Vagina (tissue), 2 donors: ENCODE measurements around the gene GCNT1. TPM values are rescaled to one million over a fixed set of nuclear protein-coding genes. Genes with fewer than 3 reads are reported as not detected.

Source experiments
- DNase-seq, 2 donors: peaks; one replicate each; pipeline ENCODE4 v3.0.0-alpha.2; 2017; ENCODE audit errors: extremely low spot score in 2 of 2
- H3K27ac ChIP-seq: fragments of 200-600 bp; sonication (generic); one replicate; pipeline ENCODE4 v1.5.1; 2019
- H3K27me3 ChIP-seq: fragments of 200-600 bp; sonication (generic); one replicate; pipeline ENCODE4 v1.5.1; 2019
- H3K36me3 ChIP-seq, 2 donors: fragments of 200-600 bp; sonication (generic); one replicate each; pipeline ENCODE4 v1.5.1; 2017 to 2019
- H3K4me1 ChIP-seq: fragments of 200-600 bp; sonication (generic); one replicate; pipeline ENCODE4 v1.5.1; 2019
- H3K4me3 ChIP-seq, 2 donors: fragments of 200-600 bp; sonication (generic); 1 replicate in 1 of 2; 2 replicates in 1 of 2; pipeline ENCODE4 v1.5.1; 2016 to 2019
- H3K9me3 ChIP-seq: fragments of 200-600 bp; sonication (generic); one replicate; pipeline ENCODE4 v1.5.1; 2019
- POLR2A ChIP-seq, 2 donors: fragments of 450-650 bp; IDR thresholded peaks; one replicate each; pipeline ENCODE4 v1.6.1; 2017; ENCODE audit warnings: antibody characterized with exemption in 2 of 2, mild to moderate bottlenecking in 2 of 2, moderate library complexity in 2 of 2
- POLR2AphosphoS5 ChIP-seq, 2 donors: sonication (generic); formaldehyde crosslinking; IDR thresholded peaks; one replicate each; pipeline ENCODE4 v1.9.0; 2017; ENCODE audit warnings: antibody characterized with exemption in 2 of 2, mild to moderate bottlenecking in 2 of 2, low read depth in 1 of 2; ENCODE audit not compliant: insufficient read depth in 1 of 2
- intact Hi-C: fragments of 100-400 bp; cut with DNase I; formaldehyde crosslinking; loops from one replicate; pipeline ENCODE4 v1.15.1; 2023
- total RNA-seq: library from RNA; depleted of rRNA; stranded (reverse); fragments of >200 nt; gene quantifications from one replicate; pipeline ENCODE4 v1.2.3, GENCODE V29; 2016
- TF ChIP-seq, protein P1 (sequence below), 3 experiments: fragments of 450-650 bp in 2 of 3; fragments of 200-600 bp in 1 of 3; sonication (generic) in 1 of 3; IDR thresholded peaks; one replicate each; pipeline ENCODE4 v1.5.1; 2017 to 2019; ENCODE audit warnings: antibody characterized with exemption in 3 of 3, mild to moderate bottlenecking in 2 of 3, moderate library complexity in 2 of 3

GCNT1 gene
- total RNA-seq, 1 donor from 2014 or later: 8.3 TPM

DNA sequence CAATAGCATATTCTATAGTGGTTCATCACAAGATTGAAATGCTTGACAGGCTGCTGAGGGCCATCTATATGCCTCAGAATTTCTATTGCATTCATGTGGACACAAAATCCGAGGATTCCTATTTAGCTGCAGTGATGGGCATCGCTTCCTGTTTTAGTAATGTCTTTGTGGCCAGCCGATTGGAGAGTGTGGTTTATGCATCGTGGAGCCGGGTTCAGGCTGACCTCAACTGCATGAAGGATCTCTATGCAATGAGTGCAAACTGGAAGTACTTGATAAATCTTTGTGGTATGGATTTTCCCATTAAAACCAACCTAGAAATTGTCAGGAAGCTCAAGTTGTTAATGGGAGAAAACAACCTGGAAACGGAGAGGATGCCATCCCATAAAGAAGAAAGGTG, 43.8 kb downstream of the GCNT1 start:
- Histone ChIP-seq H3K27me3 (no peaks in the 10 kb centered on the region), H3K36me3 (peaks cover 0 to 6% of the 10 kb centered on the region in 2 donors), H3K4me1 (no peaks in the 10 kb centered on the region), H3K9me3 (no peaks in the 10 kb centered on the region), H3K27ac (no peak overlapping the region), H3K4me3 (no peak overlapping the region)
- no peak for TF ChIP-seq POLR2A (IDR thresholded peaks at IDR 0.05)
- TF ChIP-seq, protein P1, sequence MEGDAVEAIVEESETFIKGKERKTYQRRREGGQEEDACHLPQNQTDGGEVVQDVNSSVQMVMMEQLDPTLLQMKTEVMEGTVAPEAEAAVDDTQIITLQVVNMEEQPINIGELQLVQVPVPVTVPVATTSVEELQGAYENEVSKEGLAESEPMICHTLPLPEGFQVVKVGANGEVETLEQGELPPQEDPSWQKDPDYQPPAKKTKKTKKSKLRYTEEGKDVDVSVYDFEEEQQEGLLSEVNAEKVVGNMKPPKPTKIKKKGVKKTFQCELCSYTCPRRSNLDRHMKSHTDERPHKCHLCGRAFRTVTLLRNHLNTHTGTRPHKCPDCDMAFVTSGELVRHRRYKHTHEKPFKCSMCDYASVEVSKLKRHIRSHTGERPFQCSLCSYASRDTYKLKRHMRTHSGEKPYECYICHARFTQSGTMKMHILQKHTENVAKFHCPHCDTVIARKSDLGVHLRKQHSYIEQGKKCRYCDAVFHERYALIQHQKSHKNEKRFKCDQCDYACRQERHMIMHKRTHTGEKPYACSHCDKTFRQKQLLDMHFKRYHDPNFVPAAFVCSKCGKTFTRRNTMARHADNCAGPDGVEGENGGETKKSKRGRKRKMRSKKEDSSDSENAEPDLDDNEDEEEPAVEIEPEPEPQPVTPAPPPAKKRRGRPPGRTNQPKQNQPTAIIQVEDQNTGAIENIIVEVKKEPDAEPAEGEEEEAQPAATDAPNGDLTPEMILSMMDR (IDR thresholded peaks at IDR 0.05): no peak
- no peak for TF ChIP-seq POLR2AphosphoS5 (IDR thresholded peaks at IDR 0.05; ENCODE audit: insufficient read depth in 1 of 2, low read depth in 1 of 2)
- intact Hi-C loops: no loop called here
- no peak for DNase-seq

DNA sequence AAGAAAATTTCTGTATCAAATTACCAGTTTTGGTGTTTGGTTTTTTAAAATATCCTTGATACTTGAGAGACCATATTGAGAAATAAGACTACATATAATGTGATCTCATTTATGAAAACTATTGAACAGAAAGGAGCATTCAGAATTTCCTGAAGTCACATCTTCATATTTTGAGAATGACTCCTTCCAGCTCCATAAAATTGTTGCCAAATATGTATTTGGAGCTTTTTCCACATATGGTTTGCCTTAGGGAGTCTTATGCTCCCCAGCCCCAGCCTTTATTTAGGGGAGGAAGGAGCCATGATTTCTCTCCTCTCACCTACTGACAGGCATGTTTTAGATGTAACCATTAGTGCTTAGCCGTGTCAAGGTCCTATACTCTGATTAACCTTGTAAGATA, 51.1 kb downstream of the GCNT1 start:
- Histone ChIP-seq H3K27me3 (no peaks in the 10 kb centered on the region), H3K4me3 (no peak overlapping the region), H3K36me3 (no peaks in the 10 kb centered on the region), H3K4me1 (no peaks in the 10 kb centered on the region), H3K27ac (no peak overlapping the region), H3K9me3 (no peaks in the 10 kb centered on the region)
- TF ChIP-seq POLR2A (IDR thresholded peaks at IDR 0.05): no peak
- TF ChIP-seq, protein P1 (IDR thresholded peaks at IDR 0.05): no peak
- no peak for TF ChIP-seq POLR2AphosphoS5 (IDR thresholded peaks at IDR 0.05; ENCODE audit: insufficient read depth in 1 of 2, low read depth in 1 of 2)
- no peak for DNase-seq
- intact Hi-C loops: loop anchor here (10.0 kb wide), 1 partner anchor 45 kb away; no protein-coding TSS in a partner anchor

DNA sequence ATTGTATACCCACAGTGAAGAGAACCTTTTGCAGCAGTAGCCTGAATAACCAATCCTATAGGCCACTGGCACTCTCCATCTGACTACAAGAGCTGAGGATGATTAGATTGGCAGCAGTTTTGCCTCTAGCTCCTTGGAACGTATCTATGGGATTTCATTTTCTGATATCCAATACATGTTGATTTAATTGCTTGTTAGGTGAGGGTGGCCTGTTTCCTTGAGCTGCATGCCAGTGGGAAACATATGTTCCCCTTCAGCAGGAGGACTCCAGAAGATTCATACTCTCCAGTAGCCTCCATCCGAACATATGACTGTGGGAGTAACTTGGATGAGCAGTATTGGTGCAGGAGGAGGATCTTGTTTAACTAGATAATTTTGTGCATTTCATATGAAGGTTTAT, 51.5 kb downstream of the GCNT1 start:
- no peaks in the 10 kb centered on the region for H3K27me3 ChIP-seq
- DNase-seq: no peak
- no peak overlapping the region for H3K4me3 ChIP-seq
- intact Hi-C loops: loop anchor here (10.0 kb wide), 1 partner anchor 46 kb away; no protein-coding TSS in a partner anchor
- no peaks in the 10 kb centered on the region for H3K9me3 ChIP-seq
- no peaks in the 10 kb centered on the region for H3K4me1 ChIP-seq
- H3K27ac ChIP-seq: no peak overlapping the region
- no peaks in the 10 kb centered on the region for H3K36me3 ChIP-seq
- TF ChIP-seq, protein P1 (IDR thresholded peaks at IDR 0.05): no peak
- no peak for TF ChIP-seq POLR2A (IDR thresholded peaks at IDR 0.05)
- no peak for TF ChIP-seq POLR2AphosphoS5 (IDR thresholded peaks at IDR 0.05; ENCODE audit: insufficient read depth in 1 of 2, low read depth in 1 of 2)

DNA sequence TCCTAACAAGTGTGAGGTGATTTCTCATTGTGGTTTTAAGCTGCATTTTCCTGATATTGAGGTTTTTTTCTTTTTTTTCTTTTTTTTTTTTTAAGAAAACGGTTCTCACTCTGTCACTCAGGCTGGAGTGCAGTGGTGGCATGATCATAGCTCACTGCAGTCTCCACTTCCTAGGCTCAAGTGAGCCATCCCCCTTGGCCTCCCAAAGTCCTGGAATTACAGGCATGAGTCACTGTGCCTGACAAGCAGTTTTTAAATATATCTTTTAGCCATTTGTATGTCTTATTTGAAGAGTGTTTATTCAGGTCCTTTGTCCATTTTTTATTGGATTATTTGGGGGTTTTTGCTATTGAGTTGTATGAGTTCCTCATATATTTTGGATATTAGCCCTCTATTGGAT, 53.8 kb downstream of the GCNT1 start:
- Histone ChIP-seq H3K4me1 (no peaks in the 10 kb centered on the region), H3K9me3 (no peaks in the 10 kb centered on the region), H3K27me3 (no peaks in the 10 kb centered on the region), H3K4me3 (no peak overlapping the region), H3K27ac (no peak overlapping the region), H3K36me3 (no peaks in the 10 kb centered on the region)
- no peak for DNase-seq
- intact Hi-C loops: loop anchor here (10.0 kb wide), 1 partner anchor 48 kb away; no protein-coding TSS in a partner anchor
- TF ChIP-seq POLR2A (IDR thresholded peaks at IDR 0.05) (no peak), POLR2AphosphoS5 (IDR thresholded peaks at IDR 0.05; ENCODE audit: insufficient read depth in 1 of 2, low read depth in 1 of 2) (no peak)
- TF ChIP-seq, protein P1 (IDR thresholded peaks at IDR 0.05): no peak

DNA sequence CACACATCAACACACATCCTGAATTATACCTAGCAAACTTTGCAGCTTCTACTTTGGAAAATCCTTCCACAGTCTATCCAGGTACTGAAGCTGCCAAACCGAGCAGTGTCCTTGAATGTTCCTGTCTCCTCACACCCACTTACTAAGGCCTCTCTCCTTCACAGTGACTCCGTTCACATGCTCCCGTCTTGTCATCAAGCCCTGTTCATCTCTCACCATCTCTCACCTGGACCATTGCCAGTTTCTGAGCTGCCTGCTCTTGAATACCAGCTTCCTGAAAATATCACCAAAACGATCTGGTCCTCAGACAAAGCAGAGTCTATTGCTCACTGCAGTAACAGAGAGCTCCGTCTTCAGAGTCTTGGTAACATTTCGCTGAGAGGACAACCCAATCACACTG, 57.4 kb downstream of the GCNT1 start:
- Histone ChIP-seq H3K4me1 (no peaks in the 10 kb centered on the region), H3K4me3 (no peak overlapping the region), H3K9me3 (no peaks in the 10 kb centered on the region), H3K36me3 (no peaks in the 10 kb centered on the region), H3K27ac (no peak overlapping the region), H3K27me3 (no peaks in the 10 kb centered on the region)
- intact Hi-C loops: loop anchor here (10.0 kb wide), 1 partner anchor 52 kb away; no protein-coding TSS in a partner anchor
- TF ChIP-seq POLR2A (IDR thresholded peaks at IDR 0.05): no peak
- TF ChIP-seq, protein P1 (IDR thresholded peaks at IDR 0.05): no peak
- TF ChIP-seq POLR2AphosphoS5 (IDR thresholded peaks at IDR 0.05; ENCODE audit: insufficient read depth in 1 of 2, low read depth in 1 of 2): no peak
- no peak for DNase-seq
